HG02973 (cell line): ENCODE results near the gene AKAP1.
A peak's percentile ranks its signal among the peaks of the same experiment; 100 is the strongest.
"Not testable (repeated sequence)": the region's sequence is repeated elsewhere in the genome, so short reads cannot be mapped to it uniquely, and the experiment has no call there.

Experiments used
- ATAC-seq: cut with Tn5 transposase; IDR thresholded peaks from one replicate; pipeline ENCODE4 v1.9.1; 2021; ENCODE audit warnings: moderate library complexity; ENCODE audit not compliant: unreplicated experiment

The AKAP1 gene

DNA sequence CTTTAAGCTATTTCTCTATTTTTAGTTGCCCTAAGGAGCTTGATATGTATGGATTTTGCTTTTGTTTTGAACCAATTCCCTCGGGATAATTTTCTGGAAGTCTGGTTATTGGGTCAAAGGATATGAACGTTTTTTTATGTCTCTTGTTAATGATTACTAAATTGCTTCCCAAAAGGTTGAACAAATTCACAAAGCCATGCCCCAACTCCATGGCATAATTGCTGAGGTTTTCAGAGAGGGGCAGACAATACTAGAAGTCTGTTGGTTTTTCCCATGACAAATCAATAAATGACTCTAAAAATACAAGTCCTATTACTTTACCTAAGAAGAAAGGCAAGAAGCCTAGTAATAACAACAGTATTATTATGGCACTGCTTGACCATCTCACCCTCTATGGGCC, 11.4 kb upstream of the AKAP1 start:
- no peak for ATAC-seq

- no peak for ATAC-seq
Observed at GRCh38 chr17:57075193-57075592, 9.9 kb upstream of the AKAP1 start.

GRCh38 chr17:57075785-57076184, 9.3 kb upstream of the AKAP1 start:
- no peak for ATAC-seq

- no peak for ATAC-seq
Observed at GRCh38 chr17:57077000-57077399, 8.0 kb upstream of the AKAP1 start.

- ATAC-seq, result no peak
Observed at GRCh38 chr17:57078274-57078673, 6.8 kb upstream of the AKAP1 start.

DNA sequence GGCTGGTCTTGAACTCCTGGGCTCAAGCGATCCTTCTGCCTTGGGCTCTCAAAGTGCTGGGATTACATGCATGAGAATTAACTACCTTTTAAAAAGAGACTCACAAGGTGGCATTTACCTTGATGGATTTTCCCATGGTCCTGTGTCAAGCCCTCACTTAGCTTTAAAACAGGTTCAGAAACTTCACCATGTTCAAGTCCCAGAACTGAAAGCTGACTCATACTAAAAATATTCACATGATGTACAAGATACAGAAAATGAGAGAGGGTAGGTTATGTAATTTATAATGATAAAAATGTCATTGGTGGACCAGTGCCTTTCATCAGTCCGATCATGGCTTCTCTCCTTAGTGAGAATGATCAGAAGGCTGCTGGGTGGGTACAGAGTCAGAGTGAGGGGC, 4.3 kb upstream of the AKAP1 start:
- ATAC-seq, result no peak

GRCh38 chr17:57082441-57082840, 2.6 kb upstream of the AKAP1 start:
- ATAC-seq, result no peak

- no peak for ATAC-seq
Observed at GRCh38 chr17:57084361-57084801, 665 bp upstream of the AKAP1 start.

- ATAC-seq, result peak; percentile 29
Observed at GRCh38 chr17:57085448-57086068, 512 bp downstream of the AKAP1 start.

GRCh38 chr17:57086069-57086930, 1.3 kb downstream of the AKAP1 start:
- ATAC-seq, result no peak

- ATAC-seq, result no peak
Observed at GRCh38 chr17:57088298-57088697, 3.3 kb downstream of the AKAP1 start.

DNA sequence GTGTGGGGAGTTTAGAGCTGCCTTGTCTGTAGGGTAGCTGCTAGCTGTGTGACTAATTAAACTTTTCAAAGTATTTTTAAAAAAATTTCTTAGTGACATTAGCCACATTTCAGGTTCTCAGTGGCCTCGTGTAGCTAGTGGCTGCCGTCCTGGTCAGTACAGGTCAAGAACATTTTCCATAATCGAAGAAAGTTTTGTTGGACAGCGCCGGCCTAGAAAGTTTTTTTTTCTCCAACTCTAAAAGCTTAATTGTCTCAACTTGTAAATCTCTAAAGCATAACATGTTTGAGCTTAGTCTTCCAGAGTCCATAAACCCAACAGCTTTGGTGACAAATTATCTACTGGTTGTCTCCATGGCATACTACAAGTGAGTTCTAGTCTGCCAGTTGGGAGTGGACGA, 4.3 kb downstream of the AKAP1 start:
- ATAC-seq, result no peak

DNA sequence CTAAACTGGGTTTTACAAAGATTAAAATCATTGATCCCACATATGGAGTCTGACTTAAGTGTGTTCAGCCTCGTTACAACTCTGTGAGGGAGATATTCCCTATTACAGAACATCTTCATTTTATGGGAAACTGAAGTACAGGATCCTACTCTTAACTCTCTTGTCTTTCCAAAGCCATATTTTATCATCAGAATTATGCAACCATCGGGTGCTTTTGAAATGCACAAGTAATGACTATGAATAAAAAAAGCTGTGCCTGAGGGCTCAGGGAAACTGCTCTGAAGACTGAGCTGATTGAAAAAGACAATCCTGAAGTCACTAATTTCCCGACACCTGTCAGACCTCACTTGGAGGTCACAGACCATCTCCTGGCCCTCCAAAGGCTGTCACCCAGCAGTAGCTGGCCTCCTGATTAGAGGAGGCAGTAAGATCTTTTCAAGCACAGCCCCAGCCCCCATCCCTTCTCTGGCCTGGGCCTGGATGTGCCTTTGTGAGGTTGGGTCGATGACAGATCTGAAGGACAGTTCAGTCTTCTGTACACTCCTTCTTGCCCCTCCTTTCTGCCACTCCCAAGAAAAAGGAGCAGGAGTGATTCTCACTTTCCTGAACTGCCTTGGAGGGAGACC, 5.6 kb downstream of the AKAP1 start:
- ATAC-seq, result no peak

DNA sequence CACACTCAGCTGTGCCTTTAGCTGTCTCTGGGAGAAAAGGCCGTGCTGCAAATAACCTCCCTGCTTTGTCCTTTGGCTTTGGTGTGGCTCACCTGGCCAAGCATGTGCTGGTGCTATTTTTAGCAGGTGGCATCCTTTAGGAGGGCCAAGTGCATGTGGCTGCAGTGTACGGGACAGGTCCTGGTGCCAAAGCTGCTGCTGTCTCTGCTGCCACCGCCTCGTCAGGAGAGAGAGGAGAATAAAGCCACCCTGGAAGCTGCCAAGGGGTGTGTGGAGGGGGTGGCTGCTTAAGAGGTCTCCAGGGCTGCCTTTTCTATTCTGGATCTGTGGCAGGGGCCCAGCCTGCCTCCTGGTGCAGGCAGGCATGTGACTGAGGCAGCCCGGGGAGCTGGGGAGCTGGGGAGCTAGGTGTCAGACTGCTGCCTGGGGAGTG, 6.2 kb downstream of the AKAP1 start:
- no peak for ATAC-seq

DNA sequence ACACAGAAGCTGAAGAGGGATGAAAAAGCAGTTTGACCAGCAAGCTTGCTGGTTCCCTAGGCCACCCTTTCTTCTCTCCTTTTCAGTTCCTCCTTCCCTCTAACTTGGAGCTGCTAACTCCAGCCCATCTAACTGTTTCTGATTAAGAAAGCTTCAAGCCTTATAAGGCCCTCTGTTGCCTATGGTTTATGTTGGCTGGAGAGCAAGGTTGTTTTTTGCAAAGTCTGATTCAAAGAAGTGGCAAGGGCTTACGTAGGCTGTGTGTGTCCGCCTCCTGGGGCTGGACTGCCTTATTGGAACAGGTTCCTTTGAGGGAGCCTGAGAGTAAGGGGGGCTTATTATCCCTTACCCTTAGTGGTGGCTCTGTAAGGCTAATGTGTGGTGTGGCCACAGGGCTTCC, 7.1 kb downstream of the AKAP1 start:
- no peak for ATAC-seq

DNA sequence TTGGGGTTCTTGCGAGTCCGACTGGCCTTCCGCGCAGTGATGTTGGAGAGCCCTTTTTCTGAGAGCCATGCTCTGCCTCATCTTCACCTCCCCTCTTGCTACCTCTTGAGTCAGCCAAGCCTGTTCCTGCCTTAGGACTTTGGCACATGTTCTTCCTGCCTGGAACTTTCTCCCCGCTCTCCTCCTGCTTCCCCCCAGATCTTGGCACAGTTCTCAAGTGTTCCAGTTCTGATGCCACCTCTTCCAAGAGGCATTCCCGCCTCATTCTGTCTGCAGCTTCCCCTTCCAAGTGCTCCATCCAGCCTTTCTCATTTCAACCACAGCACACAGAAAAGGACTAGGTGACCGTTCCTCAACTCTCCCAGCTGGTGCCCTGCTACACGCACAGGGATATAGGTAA, 7.7 kb downstream of the AKAP1 start:
- no peak for ATAC-seq

GRCh38 chr17:57096472-57097202, 11.6 kb downstream of the AKAP1 start:
- ATAC-seq, result no peak

GRCh38 chr17:57097832-57098421, 12.9 kb downstream of the AKAP1 start:
- ATAC-seq, result no peak

DNA sequence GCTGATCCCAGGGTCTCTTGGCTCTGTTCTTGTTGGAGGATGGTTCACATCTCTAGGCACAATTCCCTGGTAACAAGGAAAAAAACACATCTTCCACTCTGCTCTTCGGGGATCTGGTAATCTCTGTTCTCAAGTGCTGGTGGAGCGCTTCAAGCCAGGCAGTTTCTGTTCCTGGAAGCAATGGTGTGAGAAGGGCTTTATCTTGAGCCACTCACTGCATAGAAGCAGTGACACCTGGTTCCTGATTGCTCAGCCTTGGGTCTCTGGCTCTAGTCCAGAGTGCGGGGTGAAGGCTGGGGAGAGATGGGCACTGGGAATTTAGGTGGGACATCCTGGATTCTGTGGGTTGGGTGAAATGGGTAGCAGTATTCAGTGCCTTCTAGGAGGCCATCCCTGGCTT, 14.1 kb downstream of the AKAP1 start:
- peak; percentile 72 for ATAC-seq

DNA sequence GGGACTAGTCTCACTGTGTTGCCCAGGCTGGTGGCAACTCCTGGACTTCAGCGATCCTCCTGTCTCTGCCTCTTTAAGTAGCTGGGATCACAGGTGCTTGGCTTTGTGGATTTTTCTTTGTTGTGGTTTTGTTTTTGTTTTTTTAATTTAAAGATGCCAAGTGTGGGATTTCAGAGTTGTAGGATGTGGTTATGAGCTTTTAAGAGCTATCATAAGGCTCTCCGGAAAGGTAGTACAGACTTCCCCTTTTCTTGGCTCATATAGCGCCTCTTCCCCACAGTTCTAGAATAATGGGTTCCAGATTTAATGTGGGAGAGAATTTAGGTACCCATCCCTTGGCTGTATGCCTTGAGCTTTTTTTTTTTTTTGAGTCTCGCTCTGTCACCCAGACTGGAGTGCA, 17.1 kb downstream of the AKAP1 start:
- no peak for ATAC-seq

DNA sequence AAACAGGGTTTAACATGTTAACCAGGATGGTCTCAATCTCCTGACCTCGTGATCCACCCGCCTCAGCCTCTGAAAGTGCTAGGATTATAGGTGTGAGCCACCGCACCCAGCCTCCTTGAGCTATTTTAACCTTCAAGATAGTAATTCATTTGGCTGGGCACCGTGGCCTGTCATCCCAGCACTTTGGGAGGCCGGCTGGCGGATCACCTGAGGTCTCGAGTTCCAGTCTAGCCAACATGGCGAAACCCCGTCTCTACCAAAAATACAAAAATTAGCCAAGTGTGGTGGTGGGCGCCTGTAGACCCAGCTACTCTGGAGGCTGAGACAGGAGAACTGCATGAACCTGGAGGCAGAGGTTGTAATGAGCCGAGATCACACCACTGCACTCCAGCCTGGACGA, 17.6 kb downstream of the AKAP1 start:
- ATAC-seq, result not testable (repeated sequence)
